ENCODE results near the gene TCHP. TPM values are rescaled to one million over a fixed set of nuclear protein-coding genes. Genes with fewer than 3 reads are reported as not detected.
A peak's percentile ranks its signal among the peaks of the same experiment; 100 is the strongest.

The TCHP gene
- total and polyA plus RNA-seq, 2 experiments from 2014 or later: 3.1 to 6.2 TPM

GRCh38 chr12:109926488-109927210 is 26.6 kb downstream of the TCHP start:
- Mint-ChIP-seq H3K27me3 (ENCODE audit: insufficient read depth, low read depth, poor library complexity) (peaks cover 11% of the 10 kb centered on the region), H3K4me1 (peaks cover 8% of the 10 kb centered on the region), H3K27ac (no peak overlapping the region), H3K9me3 (peaks cover 4% of the 10 kb centered on the region; the same call in 1 of the 3 replicates), H3K36me3 (ENCODE audit: low read depth) (peaks cover 13% of the 10 kb centered on the region), H3K4me3 (no peak overlapping the region)
- Histone ChIP-seq H3K36me3 (ENCODE audit: insufficient read depth) (no peaks in the 10 kb centered on the region; the same call in none of the 2 replicates), H3K4me3 (no peak overlapping the region), H3F3A (replicated peaks; ENCODE audit: low read depth) (no peaks in the 10 kb centered on the region), H2AFZ (no peak overlapping the region), H3K27ac (ENCODE audit: low read depth) (no peak overlapping the region), H3K9me2 (ENCODE audit: insufficient read depth) (no peaks in the 10 kb centered on the region), H3K27me3 (ENCODE audit: insufficient read depth) (no peaks in the 10 kb centered on the region), H3K4me2 (no peak overlapping the region), H4K20me1 (replicated peaks; ENCODE audit: insufficient read depth) (no peaks in the 10 kb centered on the region), H3K4me1 (ENCODE audit: insufficient read depth) (no peaks in the 10 kb centered on the region), H3K79me2 (replicated peaks; ENCODE audit: insufficient read depth) (no peaks in the 10 kb centered on the region)
- no peak for TF ChIP-seq JUNB (IDR thresholded peaks at IDR 0.05; ENCODE audit: unreplicated experiment)
- no peak for TF ChIP-seq ZNF114 (CRISPR knock-in tag; IDR thresholded peaks at IDR 0.05)
- TF ChIP-seq EZH2phosphoT487 (IDR thresholded peaks at IDR 0.05; ENCODE audit: unreplicated experiment): no peak
- TF ChIP-seq REST (IDR thresholded peaks at IDR 0.05; ENCODE audit: unreplicated experiment): no peak
- no peak for TF ChIP-seq EZH2 (IDR thresholded peaks at IDR 0.05; ENCODE audit: low read depth, unreplicated experiment)
- TF ChIP-seq STAT1 (IDR thresholded peaks at IDR 0.05; ENCODE audit: unreplicated experiment): no peak
- TF ChIP-seq ETS1 (IDR thresholded peaks at IDR 0.05): no peak
- no peak for ATAC-seq
- DNase-seq (ENCODE audit: low spot score): no peak

- no peaks in the 10 kb centered on the region for H3K9me2 ChIP-seq (ENCODE audit: insufficient read depth)
- H3K4me2 ChIP-seq: no peak overlapping the region
- TF ChIP-seq STAT1 (IDR thresholded peaks at IDR 0.05; ENCODE audit: unreplicated experiment) (no peak), NANOG (IDR thresholded peaks at IDR 0.05; ENCODE audit: borderline replicate concordance) (no peak), CTCF (conservative IDR thresholded peaks at IDR 0.05; ENCODE audit: low read depth in 2 of 2) (peak; percentile 84), EZH2 (IDR thresholded peaks at IDR 0.05; ENCODE audit: low read depth, unreplicated experiment) (no peak)
- H4K20me1 ChIP-seq (replicated peaks; ENCODE audit: insufficient read depth): 0 out of 2 replicates have a peak, but pooled peaks cover 2% of the 10 kb centered on the region
- Mint-ChIP-seq H3K4me3 (no peak overlapping the region; the same call in 2 of the 3 replicates), H3K36me3 (ENCODE audit: low read depth) (peaks cover 21% of the 10 kb centered on the region), H3K4me1 (peaks cover 8% of the 10 kb centered on the region), H3K27ac (peak overlapping the region; percentile 74), H3K27me3 (ENCODE audit: insufficient read depth, low read depth, poor library complexity) (peaks cover 11% of the 10 kb centered on the region), H3K9me3 (peaks cover 4% of the 10 kb centered on the region; the same call in 1 of the 3 replicates)
- DNase-seq (ENCODE audit: low spot score): peak; percentile 74
- no peaks in the 10 kb centered on the region for H3K27me3 ChIP-seq (ENCODE audit: insufficient read depth)
- H3K27ac ChIP-seq (ENCODE audit: low read depth): no peak overlapping the region
- no peaks in the 10 kb centered on the region for H3K79me2 ChIP-seq (replicated peaks; ENCODE audit: insufficient read depth)
- H3K4me1 ChIP-seq (ENCODE audit: insufficient read depth): no peaks in the 10 kb centered on the region
- ATAC-seq: peak; percentile 75
- H3F3A ChIP-seq (replicated peaks; ENCODE audit: low read depth): no peaks in the 10 kb centered on the region
- no peak overlapping the region for H3K4me3 ChIP-seq
- no peak overlapping the region for H2AFZ ChIP-seq
- no peaks in the 10 kb centered on the region; the same call in none of the 2 replicates for H3K36me3 ChIP-seq (ENCODE audit: insufficient read depth)
Observed at GRCh38 chr12:109927622-109928021, 27.5 kb downstream of the TCHP start.
